Thoracic aorta (tissue), 2 donors: ENCODE data around the gene TLX2. TPM values are rescaled to one million over a fixed set of nuclear protein-coding genes. Genes with fewer than 3 reads are reported as not detected.

Source experiments
- ATAC-seq: fragments of 150-250 bp; one replicate; pipeline ENCODE4 v1.8.0; 2017; ENCODE audit warnings: low read depth; ENCODE audit not compliant: insufficient number of reproducible peaks, low FRiP score
- DNase-seq: peaks from one replicate; pipeline ENCODE4 v3.0.0-alpha.2; 2020; ENCODE audit warnings: low spot score
- H3K27ac ChIP-seq, 2 donors: fragments of 200-600 bp; sonication (generic); 1 replicate in 1 of 2; 2 replicates in 1 of 2; pipeline ENCODE4 v1.5.1; 2016; ENCODE audit warnings: mild to moderate bottlenecking in 2 of 2, moderate library complexity in 2 of 2
- H3K27me3 ChIP-seq: fragments of 200-600 bp; sonication (generic); replicated peaks from 2 replicates; pipeline ENCODE4 v1.6.0; 2016; ENCODE audit warnings: mild to moderate bottlenecking; ENCODE audit not compliant: insufficient read depth
- H3K36me3 ChIP-seq: fragments of 200-600 bp; sonication (generic); one replicate; pipeline ENCODE4 v1.5.1; 2016
- H3K4me1 ChIP-seq, 2 donors: fragments of 200-600 bp; sonication (generic); 1 replicate in 1 of 2; 2 replicates in 1 of 2; pipeline versions ENCODE4 v1.5.1 to v1.6.0; 2016; ENCODE audit warnings: low read depth in 2 of 2, mild to moderate bottlenecking in 1 of 2; ENCODE audit not compliant: control insufficient read depth in 1 of 2
- H3K4me3 ChIP-seq: fragments of 200-600 bp; sonication (generic); 2 replicates; pipeline ENCODE4 v1.5.1; 2016; ENCODE audit warnings: mild to moderate bottlenecking
- H3K9me3 ChIP-seq: fragments of 200-600 bp; sonication (generic); 2 replicates; pipeline ENCODE4 v1.5.1; 2016
- total RNA-seq, 2 donors: library from RNA; depleted of rRNA; stranded (reverse); fragments of >200 nt; gene quantifications; one replicate each; pipeline versions ENCODE4 v1.1.0 to v1.2.3, GENCODE V29; 2016
- TF ChIP-seq, protein P1 (sequence below): fragments of 200-600 bp; sonication (generic); IDR thresholded peaks from one replicate; pipeline ENCODE4 v1.5.1; 2019; ENCODE audit warnings: antibody characterized with exemption

The TLX2 gene
- total RNA-seq, 2 donors from 2014 or later = not detected

DNA sequence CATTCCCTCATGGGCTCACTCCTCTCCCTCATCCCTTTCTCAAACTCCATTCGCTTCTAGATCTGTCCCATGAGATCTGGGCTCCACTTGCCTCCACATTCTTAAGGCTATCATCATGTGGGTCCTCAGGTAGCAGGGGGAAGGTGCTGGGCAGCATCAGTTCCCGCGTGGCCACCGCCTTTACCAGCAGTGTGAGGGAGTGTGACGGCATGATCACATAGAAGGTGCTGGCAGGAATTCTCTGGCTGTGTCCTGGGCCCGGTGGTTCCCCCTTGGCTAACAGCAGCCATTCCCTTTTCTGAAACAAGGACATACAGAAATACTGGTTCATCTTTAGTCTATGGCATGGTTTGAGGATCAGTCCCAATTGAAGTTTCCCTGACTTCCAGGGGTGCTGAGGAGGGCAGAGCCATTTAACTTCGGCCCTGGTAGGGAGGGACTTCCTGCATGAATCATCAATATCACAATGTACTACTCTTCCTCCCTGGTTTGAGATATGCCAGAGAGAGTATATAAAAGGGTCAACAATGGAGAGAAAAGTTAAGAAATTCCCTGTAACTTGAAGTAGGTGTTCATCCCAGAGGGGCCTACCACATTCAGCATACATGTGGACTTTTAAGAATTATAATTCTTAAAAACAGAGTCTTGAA, 48.0 kb downstream of the TLX2 start:
- TF ChIP-seq, protein P1, sequence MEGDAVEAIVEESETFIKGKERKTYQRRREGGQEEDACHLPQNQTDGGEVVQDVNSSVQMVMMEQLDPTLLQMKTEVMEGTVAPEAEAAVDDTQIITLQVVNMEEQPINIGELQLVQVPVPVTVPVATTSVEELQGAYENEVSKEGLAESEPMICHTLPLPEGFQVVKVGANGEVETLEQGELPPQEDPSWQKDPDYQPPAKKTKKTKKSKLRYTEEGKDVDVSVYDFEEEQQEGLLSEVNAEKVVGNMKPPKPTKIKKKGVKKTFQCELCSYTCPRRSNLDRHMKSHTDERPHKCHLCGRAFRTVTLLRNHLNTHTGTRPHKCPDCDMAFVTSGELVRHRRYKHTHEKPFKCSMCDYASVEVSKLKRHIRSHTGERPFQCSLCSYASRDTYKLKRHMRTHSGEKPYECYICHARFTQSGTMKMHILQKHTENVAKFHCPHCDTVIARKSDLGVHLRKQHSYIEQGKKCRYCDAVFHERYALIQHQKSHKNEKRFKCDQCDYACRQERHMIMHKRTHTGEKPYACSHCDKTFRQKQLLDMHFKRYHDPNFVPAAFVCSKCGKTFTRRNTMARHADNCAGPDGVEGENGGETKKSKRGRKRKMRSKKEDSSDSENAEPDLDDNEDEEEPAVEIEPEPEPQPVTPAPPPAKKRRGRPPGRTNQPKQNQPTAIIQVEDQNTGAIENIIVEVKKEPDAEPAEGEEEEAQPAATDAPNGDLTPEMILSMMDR = no peak
- peaks cover 6 to 7% of the 10 kb centered on the region in 2 donors for H3K4me1 ChIP-seq
- no peak overlapping the region for H3K27ac ChIP-seq
- ATAC-seq = no peak
- no peaks in the 10 kb centered on the region for H3K27me3 ChIP-seq
- H3K4me3 ChIP-seq = no peak overlapping the region
- no peaks in the 10 kb centered on the region for H3K36me3 ChIP-seq
- no peak for DNase-seq
- no peaks in the 10 kb centered on the region for H3K9me3 ChIP-seq

- ATAC-seq = no peak
These were observed 50.0 kb downstream of the TLX2 start for GRCh38 chr2:74564222-74564621.

DNA sequence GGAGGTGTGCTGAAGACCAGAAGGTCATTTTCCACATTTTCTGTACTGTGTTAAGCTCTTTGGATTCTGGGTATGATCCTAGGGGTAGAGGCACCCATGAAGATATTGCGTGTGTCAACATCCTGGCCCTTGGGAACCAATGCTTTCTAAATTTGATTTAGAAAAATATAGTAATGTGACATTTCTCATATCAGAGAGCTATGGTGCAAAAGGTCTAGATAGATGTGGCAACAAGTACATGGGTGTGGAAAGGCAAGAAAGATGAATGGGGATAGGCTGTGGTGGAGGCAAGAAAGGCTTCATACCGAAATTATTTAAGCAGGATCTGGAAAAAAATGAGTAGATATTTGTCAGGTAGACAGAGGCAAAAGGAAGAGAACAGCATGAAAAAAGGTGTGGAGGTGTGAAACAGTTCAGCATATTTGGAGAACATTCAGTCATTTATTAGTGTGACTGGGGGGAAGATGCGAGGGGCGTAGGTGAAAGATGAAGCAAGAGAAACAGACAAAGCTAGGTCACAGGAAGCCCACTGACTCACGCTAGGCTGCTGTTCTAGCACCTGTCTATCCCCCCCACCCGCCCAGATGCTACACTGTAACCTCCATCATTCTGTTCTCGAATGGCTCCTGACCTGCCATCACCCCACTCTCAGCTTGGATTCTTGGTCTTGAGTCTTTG, 52.0 kb downstream of the TLX2 start:
- DNase-seq = no peak
- ATAC-seq = no peak
- H3K9me3 ChIP-seq = no peaks in the 10 kb centered on the region
- H3K36me3 ChIP-seq = no peaks in the 10 kb centered on the region
- H3K27me3 ChIP-seq = no peaks in the 10 kb centered on the region
- peaks cover 9 to 14% of the 10 kb centered on the region in 2 donors for H3K4me1 ChIP-seq
- peak overlapping the region in 1 of 2 donors; percentile 7 for H3K27ac ChIP-seq
- no peak overlapping the region for H3K4me3 ChIP-seq
- TF ChIP-seq, protein P1 = no peak

More at GRCh38 chr2:74564222-74564621, 50.0 kb downstream of the TLX2 start:
- no peak for DNase-seq
- Histone ChIP-seq H3K27ac (no peak overlapping the region), H3K27me3 (no peaks in the 10 kb centered on the region), H3K4me3 (no peak overlapping the region), H3K4me1 (peaks cover 9 to 14% of the 10 kb centered on the region in 2 donors), H3K36me3 (no peaks in the 10 kb centered on the region), H3K9me3 (no peaks in the 10 kb centered on the region)
- TF ChIP-seq, protein P1 = no peak

DNA sequence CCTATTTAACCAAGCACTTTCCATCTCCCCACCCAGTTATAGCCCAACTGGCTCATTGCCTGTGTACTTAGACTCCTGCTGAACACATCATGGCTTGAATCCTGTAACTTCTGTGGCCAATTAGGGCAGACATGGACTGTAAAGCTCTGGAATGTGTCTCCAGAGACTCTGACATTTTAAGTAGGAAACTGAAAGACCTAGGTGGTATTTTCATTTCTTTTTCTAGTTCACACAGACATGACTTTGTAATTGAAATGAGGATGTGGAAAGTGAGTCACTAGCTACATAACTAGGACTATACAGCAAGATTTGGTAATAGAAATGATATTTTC, 52.5 kb downstream of the TLX2 start:
- no peaks in the 10 kb centered on the region for H3K27me3 ChIP-seq
- no peak overlapping the region for H3K4me3 ChIP-seq
- ATAC-seq = peak; percentile 23
- peak overlapping the region in 1 of 2 donors; percentile 7 for H3K27ac ChIP-seq
- no peaks in the 10 kb centered on the region for H3K9me3 ChIP-seq
- peaks cover 9 to 14% of the 10 kb centered on the region in 2 donors for H3K4me1 ChIP-seq
- H3K36me3 ChIP-seq = no peaks in the 10 kb centered on the region
- no peak for DNase-seq
- TF ChIP-seq, protein P1 = no peak

Other genes starting within 250 kb of the TLX2 start
- gene SLC4A5, start 171.0 kb upstream of the TLX2 start, total RNA-seq = 1 to 10 TPM; 2.2 to 9.5 TPM
- gene DCTN1, start 134.1 kb upstream of the TLX2 start, total RNA-seq = 100 to 1,000 TPM; 123 to 332 TPM
- 1 to 10 TPM; 1.7 to 1.9 TPM for gene C2orf81, start 92.8 kb upstream of the TLX2 start, total RNA-seq
- 1 to 10 TPM; 6.1 to 6.2 TPM for gene WDR54, start 92.7 kb upstream of the TLX2 start, total RNA-seq
- 10 to 100 TPM; 23.2 to 25.6 TPM for gene RTKN, start 72.5 kb upstream of the TLX2 start, total RNA-seq
- 10 to 100 TPM; 15.4 to 17.8 TPM for gene INO80B, start 59.4 kb upstream of the TLX2 start, total RNA-seq
- 10 to 100 TPM; 27.4 to 47.1 TPM for gene WBP1, start 56.0 kb upstream of the TLX2 start, total RNA-seq
- 10 to 100 TPM; 42.0 to 55.9 TPM for gene MOGS, start 49.1 kb upstream of the TLX2 start, total RNA-seq
- gene MRPL53, start 41.8 kb upstream of the TLX2 start, total RNA-seq = 10 to 100 TPM; 14.6 to 40.8 TPM
- 10 to 100 TPM; 31.5 to 43.4 TPM for gene CCDC142, start 31.5 kb upstream of the TLX2 start, total RNA-seq
- 10 to 100 TPM; 37.9 to 38.9 TPM for gene TTC31, start 31.4 kb upstream of the TLX2 start, total RNA-seq
- gene LBX2, start 14.8 kb upstream of the TLX2 start, total RNA-seq = under 1 TPM; 0.54 to 0.71 TPM
- 1 to 10 TPM; 7.8 to 8.0 TPM for gene PCGF1, start 6.8 kb upstream of the TLX2 start, total RNA-seq
- gene DQX1, start 11.8 kb downstream of the TLX2 start, total RNA-seq = 1 to 10 TPM in 1 of 2 donors, not detected in 1; 1.9 TPM
- gene AUP1, start 15.3 kb downstream of the TLX2 start, total RNA-seq = 100 to 1,000 TPM in 1 of 2 donors, 10 to 100 TPM in 1; 85.5 to 113 TPM
- 10 to 100 TPM; 34.9 to 35.6 TPM for gene HTRA2, start 15.5 kb downstream of the TLX2 start, total RNA-seq
- 10 to 100 TPM; 16.6 to 24.9 TPM for gene LOXL3, start 39.5 kb downstream of the TLX2 start, total RNA-seq
- gene DOK1, start 40.3 kb downstream of the TLX2 start, total RNA-seq = 10 to 100 TPM; 17.6 to 23.1 TPM
- 1 to 10 TPM in 1 of 2 donors, not detected in 1; 4.5 TPM for gene M1AP, start 133.9 kb downstream of the TLX2 start, total RNA-seq
- gene SEMA4F, start 139.8 kb downstream of the TLX2 start, total RNA-seq = 10 to 100 TPM in 1 of 2 donors, 1 to 10 TPM in 1; 9.5 to 27.6 TPM